H9 (cell line): ENCODE data around the gene CDK15. TPM values are rescaled to one million over a fixed set of nuclear protein-coding genes. Genes with fewer than 3 reads are reported as not detected.
A peak's percentile ranks its signal among the peaks of the same experiment; 100 is the strongest.

Experiments used
- DNase-seq: peaks from one replicate; pipeline ENCODE4 v3.0.0-alpha.2; 2017
- H2AFZ ChIP-seq: one replicate; pipeline ENCODE4 v1.6.1; 2013; ENCODE audit warnings: mild to moderate bottlenecking, low read length, control low read depth, moderate library complexity
- H2AK5ac ChIP-seq: 2 replicates; pipeline ENCODE4 v1.6.1; 2013; ENCODE audit warnings: low read length, control low read depth, mixed read lengths; ENCODE audit not compliant: insufficient read length
- H2BK120ac ChIP-seq: one replicate; pipeline ENCODE4 v1.6.1; 2013; ENCODE audit warnings: low read depth, mild to moderate bottlenecking, low read length, control low read depth, inconsistent platforms; ENCODE audit not compliant: poor library complexity, severe bottlenecking
- H2BK12ac ChIP-seq: 2 replicates; pipeline ENCODE4 v1.6.1; 2013; ENCODE audit warnings: low read length, control low read depth, mixed read lengths, low read depth; ENCODE audit not compliant: insufficient read length
- H2BK15ac ChIP-seq: 2 replicates; pipeline ENCODE4 v1.6.1; 2013; ENCODE audit warnings: low read depth, low read length, control low read depth
- H2BK20ac ChIP-seq: one replicate; pipeline ENCODE4 v1.6.1; 2013; ENCODE audit warnings: low read depth, mild to moderate bottlenecking, low read length, control low read depth, inconsistent platforms; ENCODE audit not compliant: poor library complexity, severe bottlenecking
- H2BK5ac ChIP-seq: 2 replicates; pipeline ENCODE4 v1.6.1; 2013; ENCODE audit warnings: low read length, control low read depth, mixed read lengths; ENCODE audit not compliant: insufficient read length
- H3K14ac ChIP-seq: 2 replicates; pipeline ENCODE4 v1.6.1; 2013; ENCODE audit warnings: low read length, control low read depth; ENCODE audit not compliant: insufficient read depth
- H3K18ac ChIP-seq: 2 replicates; pipeline ENCODE4 v1.6.1; 2013; ENCODE audit warnings: low read depth, mild to moderate bottlenecking, mixed read lengths, low read length, control low read depth; ENCODE audit not compliant: insufficient read length
- H3K23ac ChIP-seq: 2 replicates; pipeline ENCODE4 v1.6.1; 2013; ENCODE audit warnings: low read length, control low read depth, mixed read lengths, low read depth; ENCODE audit not compliant: insufficient read length
- H3K23me2 ChIP-seq: 2 replicates; pipeline ENCODE4 v1.6.1; 2013; ENCODE audit warnings: low read depth, mild to moderate bottlenecking, mixed read lengths, low read length, control low read depth; ENCODE audit not compliant: insufficient read length, poor library complexity, severe bottlenecking
- H3K27ac ChIP-seq: 2 replicates; pipeline ENCODE4 v1.5.1; 2013; ENCODE audit warnings: low read length, control low read depth, mixed read lengths, low read depth; ENCODE audit not compliant: insufficient read length
- H3K27me3 ChIP-seq: 2 replicates; pipeline ENCODE4 v1.6.1; 2013; ENCODE audit warnings: low read length, control low read depth, inconsistent platforms; ENCODE audit not compliant: insufficient read depth
- H3K4ac ChIP-seq: 2 replicates; pipeline ENCODE4 v1.6.1; 2013; ENCODE audit warnings: low read depth, mild to moderate bottlenecking, control low read depth, inconsistent platforms, low read length, moderate library complexity
- H3K4me1 ChIP-seq: 2 replicates; pipeline ENCODE4 v1.6.1; 2013; ENCODE audit warnings: low read length, control low read depth, inconsistent platforms; ENCODE audit not compliant: insufficient read depth
- H3K4me2 ChIP-seq: 2 replicates; pipeline ENCODE4 v1.6.1; 2013; ENCODE audit warnings: low read length, control low read depth, mixed read lengths; ENCODE audit not compliant: insufficient read length, insufficient read depth
- H3K56ac ChIP-seq: 2 replicates; pipeline ENCODE4 v1.6.1; 2013; ENCODE audit warnings: low read depth, mild to moderate bottlenecking, mixed read lengths, low read length, control low read depth; ENCODE audit not compliant: insufficient read length
- H3K79me1 ChIP-seq: 2 replicates; pipeline ENCODE4 v1.6.1; 2013; ENCODE audit warnings: low read depth, mild to moderate bottlenecking, moderate library complexity, low read length, control low read depth, inconsistent platforms; ENCODE audit not compliant: insufficient read depth, poor library complexity, severe bottlenecking
- H3K79me2 ChIP-seq: 2 replicates; pipeline ENCODE4 v1.6.1; 2013; ENCODE audit warnings: low read length, control low read depth, inconsistent platforms; ENCODE audit not compliant: insufficient read depth
- H3K9ac ChIP-seq: 2 replicates; pipeline ENCODE4 v1.6.1; 2013; ENCODE audit warnings: low read length, control low read depth, mixed read lengths; ENCODE audit not compliant: insufficient read length; ENCODE audit errors: extremely low read depth
- H3K9me3 ChIP-seq: one replicate; pipeline ENCODE4 v1.6.1; 2013; ENCODE audit warnings: low read depth, low read length, inconsistent platforms; ENCODE audit not compliant: control insufficient read depth
- H3T11ph ChIP-seq: one replicate; pipeline ENCODE4 v1.6.1; 2013; ENCODE audit warnings: mild to moderate bottlenecking, low read length, control low read depth, inconsistent platforms
- H4K20me1 ChIP-seq: one replicate; pipeline ENCODE4 v1.6.1; 2013; ENCODE audit not compliant: control insufficient read depth, insufficient read length, insufficient read depth
- H4K5ac ChIP-seq: 2 replicates; pipeline ENCODE4 v1.6.1; 2013; ENCODE audit warnings: low read depth, mild to moderate bottlenecking, mixed read lengths, low read length, control low read depth; ENCODE audit not compliant: insufficient read length
- H4K8ac ChIP-seq: replicated peaks from 2 replicates; pipeline ENCODE4 v1.6.1; 2013; ENCODE audit warnings: low read length, control low read depth, mixed read lengths, low read depth; ENCODE audit not compliant: insufficient read length
- H4K91ac ChIP-seq: 2 replicates; pipeline ENCODE4 v1.6.1; 2013; ENCODE audit warnings: low read depth, mild to moderate bottlenecking, moderate library complexity, mixed read lengths, low read length, control low read depth; ENCODE audit not compliant: insufficient read length
- H3K27ac Mint-ChIP-seq, 3 experiments: 2 replicates in 2 of 3; 3 replicates in 1 of 3; pipeline ENCODE4 v1.8.0; 2020 to 2021; ENCODE audit warnings: mixed read lengths in 3 of 3, mild to moderate bottlenecking in 1 of 3, moderate library complexity in 1 of 3
- H3K27me3 Mint-ChIP-seq: 2 replicates; pipeline ENCODE4 v1.8.0; 2021; ENCODE audit warnings: low read depth, mild to moderate bottlenecking, moderate library complexity, mixed read lengths
- H3K36me3 Mint-ChIP-seq, 3 experiments: 2 replicates in 2 of 3; 3 replicates in 1 of 3; pipeline ENCODE4 v1.8.0; 2020 to 2021; ENCODE audit warnings: low read depth in 3 of 3, mixed read lengths in 3 of 3; ENCODE audit not compliant: insufficient read depth in 1 of 3
- H3K4me1 Mint-ChIP-seq, 2 experiments: 2 replicates each; pipeline ENCODE4 v1.8.0; 2020; ENCODE audit warnings: mixed read lengths in 2 of 2
- H3K4me3 Mint-ChIP-seq, 2 experiments: 2 replicates in 1 of 2; 3 replicates in 1 of 2; pipeline ENCODE4 v1.8.0; 2020 to 2021; ENCODE audit warnings: mild to moderate bottlenecking in 2 of 2, mixed read lengths in 2 of 2, moderate library complexity in 1 of 2
- H3K9me3 Mint-ChIP-seq, 2 experiments: 2 replicates in 1 of 2; 3 replicates in 1 of 2; pipeline ENCODE4 v1.8.0; 2020; ENCODE audit warnings: mild to moderate bottlenecking in 2 of 2, mixed read lengths in 2 of 2, moderate library complexity in 1 of 2
- CTCF ChIP-seq: fragments of 200-600 bp; sonication (generic); conservative IDR thresholded peaks from 3 replicates; pipeline ENCODE4 v1.8.0; 2021; ENCODE audit warnings: antibody characterized with exemption, mild to moderate bottlenecking
- WGBS: extraction: QIAGEN DNeasy Blood & Tissue Kit; methylation state at CpG from one replicate; pipeline ENCODE4 v1.1.7; 2013; ENCODE audit warnings: missing lambda C conversion rate, low lambda C conversion rate, mixed read lengths; ENCODE audit not compliant: insufficient read length; ENCODE audit errors: extremely low coverage; 5-methylcytosine and 5-hydroxymethylcytosine counted together
- total RNA-seq: library from RNA; stranded (reverse); gene quantifications from 2 replicates; pipeline ENCODE4 v1.2.1, GENCODE V29; 2021

Gene CDK15
- total RNA-seq, 1 experiment from 2014 or later: not detected

- no peaks in the 10 kb centered on the region for H4K20me1 ChIP-seq
- no peak overlapping the region for H3K14ac ChIP-seq
- peak overlapping the region in 1 of 2 experiments; percentile 24; a peak in 1 of 5 replicates for H3K4me3 Mint-ChIP-seq
- no peak for TF ChIP-seq CTCF
- WGBS: no CpG with 5 or more reads among the region's 5 CpGs
- H2AFZ ChIP-seq: no peak overlapping the region
- no peak overlapping the region for H2BK5ac ChIP-seq
- no peaks in the 10 kb centered on the region for H3K9me3 Mint-ChIP-seq
- no peaks in the 10 kb centered on the region for H3K9me3 ChIP-seq
- H3K18ac ChIP-seq: no peak overlapping the region
- no peak overlapping the region for H2AK5ac ChIP-seq
- peaks cover 6% of the 10 kb centered on the region for H3K23me2 ChIP-seq
- H3K4me1 ChIP-seq: peaks cover 5% of the 10 kb centered on the region; the same call in 1 of the 2 replicates
- H3K4me1 Mint-ChIP-seq: peaks cover 44 to 48% of the 10 kb centered on the region in 2 experiments
- H3K4me2 ChIP-seq: no peak overlapping the region
- H3K23ac ChIP-seq: no peak overlapping the region
- no peak overlapping the region for H4K91ac ChIP-seq
- H3K79me1 ChIP-seq: no peaks in the 10 kb centered on the region
- H3T11ph ChIP-seq: no peak overlapping the region
- H2BK20ac ChIP-seq: no peak overlapping the region
- H3K36me3 Mint-ChIP-seq: no peaks in the 10 kb centered on the region; a peak in 1 of 7 replicates
- no peak overlapping the region for H2BK12ac ChIP-seq
- no peak overlapping the region for H2BK120ac ChIP-seq
- DNase-seq: no peak
- H3K27ac ChIP-seq: no peak overlapping the region
- H3K56ac ChIP-seq: no peak overlapping the region
- no peak overlapping the region for H3K9ac ChIP-seq
- no peaks in the 10 kb centered on the region for H3K79me2 ChIP-seq
- H3K27me3 Mint-ChIP-seq: no peaks in the 10 kb centered on the region
- no peaks in the 10 kb centered on the region for H3K27me3 ChIP-seq
- no peak overlapping the region for H3K27ac Mint-ChIP-seq
- no peak overlapping the region for H2BK15ac ChIP-seq
- no peak overlapping the region for H4K5ac ChIP-seq
- no peak overlapping the region for H4K8ac ChIP-seq
- no peak overlapping the region for H3K4ac ChIP-seq
Measured at GRCh38 chr2:201859949-201860348, 53.6 kb downstream of the CDK15 start.
